CD4-positive, alpha-beta T cell treated with Interleukin-10 for 1 hour (primary cell): ENCODE measurements around the gene CMYA5.
"Not testable (repeated sequence)": the region's sequence is repeated elsewhere in the genome, so short reads cannot be mapped to it uniquely, and the experiment has no call there.

Source experiments
- DNase-seq: peaks from one replicate; pipeline ENCODE4 v3.0.0-alpha.2; 2020

Gene CMYA5

GRCh38 chr5:79689541-79690466 is at the start of gene CMYA5:
Gene CMYA5 (plus strand): TSS chr5:79689836. CDS start chr5:79689908, 72 bp downstream.
- no peak for DNase-seq

- DNase-seq = no peak
These were observed 49.0 kb upstream of the CMYA5 start for GRCh38 chr5:79640571-79641055.

GRCh38 chr5:79641414-79641813 is 48.2 kb upstream of the CMYA5 start:
- no peak for DNase-seq

DNA sequence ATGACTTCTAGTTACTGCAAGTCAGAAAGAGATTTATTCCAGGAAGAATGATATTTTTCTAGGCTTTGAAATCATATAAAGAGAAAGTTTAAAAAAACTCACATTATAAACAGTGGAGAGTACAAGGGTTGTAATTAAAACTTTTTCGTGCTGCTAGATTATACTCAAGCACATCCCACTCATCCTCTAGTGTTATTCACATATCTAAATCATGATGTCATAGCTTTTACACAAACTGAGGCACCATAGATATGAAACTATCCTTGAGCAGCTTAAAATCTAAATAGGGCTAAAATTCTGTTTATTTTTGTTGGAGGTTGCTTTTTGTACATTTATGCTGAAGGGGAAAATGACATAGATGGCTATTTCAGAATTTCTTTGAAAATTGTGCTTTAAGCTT is 47.4 kb upstream of the CMYA5 start:
- DNase-seq = no peak

DNA sequence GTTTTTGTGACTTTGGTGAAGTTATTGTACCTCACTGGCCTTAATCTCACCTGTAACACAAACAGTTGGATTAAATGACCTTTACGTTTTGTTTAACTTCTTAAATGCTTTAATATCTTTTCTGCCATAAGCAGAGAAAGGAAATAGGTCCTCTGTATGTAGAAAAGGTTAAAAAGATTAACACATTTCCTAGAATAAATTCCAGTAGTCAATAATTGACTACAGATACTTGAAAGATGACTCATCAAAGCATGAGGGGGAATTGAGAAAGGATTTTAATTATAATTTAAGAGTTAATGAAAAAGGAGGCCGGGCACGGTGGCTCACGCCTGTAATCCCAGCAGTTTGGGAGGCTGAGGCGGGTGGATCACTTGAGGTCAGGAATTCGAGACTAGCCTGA is 35.8 kb upstream of the CMYA5 start:
- no peak for DNase-seq

- no peak for DNase-seq
These were observed 26.4 kb upstream of the CMYA5 start for GRCh38 chr5:79663212-79663611.

- DNase-seq = no peak
These were observed 22.9 kb upstream of the CMYA5 start for GRCh38 chr5:79666758-79667157.

DNA sequence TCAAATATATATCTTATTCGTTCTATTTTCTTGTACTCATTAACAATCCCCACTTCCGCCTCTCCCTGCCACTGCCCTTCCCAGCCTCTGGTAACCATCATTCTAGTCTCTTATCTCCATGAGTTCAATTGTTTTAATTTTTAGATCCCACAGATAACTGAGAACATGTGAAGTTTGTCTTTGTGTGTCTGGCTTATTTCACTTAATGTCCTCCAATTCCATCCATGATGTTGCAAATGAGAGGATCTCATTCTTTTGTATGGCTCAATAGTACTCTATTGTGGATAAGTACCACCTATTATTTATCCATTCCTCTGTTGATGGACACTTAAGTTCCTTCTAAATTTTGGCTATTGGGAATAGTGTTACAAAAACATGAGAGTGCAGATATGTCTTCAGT is 17.2 kb upstream of the CMYA5 start:
- DNase-seq = no peak

GRCh38 chr5:79676354-79676753 is 13.3 kb upstream of the CMYA5 start:
- not testable (repeated sequence) for DNase-seq

DNA sequence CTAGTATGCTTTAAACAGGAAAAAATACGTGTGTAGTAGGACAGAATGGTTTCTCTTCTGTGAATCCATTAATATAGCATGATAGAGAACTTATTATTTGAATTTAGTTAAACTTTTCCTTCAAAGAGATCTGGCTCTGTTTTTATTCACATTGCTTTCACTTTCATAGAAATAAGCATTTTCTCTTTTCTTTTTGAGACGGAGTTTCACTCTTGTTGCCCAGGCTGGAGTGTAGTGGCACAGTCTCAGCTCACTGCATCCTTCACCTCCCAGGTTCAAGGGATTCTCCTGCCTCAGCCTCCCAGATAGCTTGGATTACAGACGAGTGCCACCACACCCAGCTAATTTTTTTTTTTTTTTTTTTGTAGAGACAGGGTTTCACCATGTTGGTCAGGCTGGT is 7.5 kb upstream of the CMYA5 start:
- DNase-seq = not testable (repeated sequence)

DNA sequence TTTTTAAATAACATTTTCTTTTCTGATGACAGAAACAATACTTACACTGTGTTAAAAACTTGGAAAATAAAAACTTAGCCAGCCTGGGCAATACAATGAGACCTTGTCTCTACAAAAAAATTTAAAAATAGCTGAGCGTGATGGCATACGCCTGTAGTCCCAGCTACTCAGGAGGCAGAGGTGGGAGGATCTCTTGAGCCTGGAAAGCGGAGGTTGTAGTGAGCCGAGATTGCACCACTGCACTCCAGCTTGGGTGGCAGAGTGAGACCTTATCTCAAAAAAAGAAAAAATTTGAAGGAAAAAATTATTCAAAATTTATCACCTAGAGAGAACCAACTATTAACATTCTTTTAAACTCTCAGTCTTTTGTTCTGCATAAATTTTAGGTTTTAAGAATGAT is 4.9 kb upstream of the CMYA5 start:
- DNase-seq = no peak

DNA sequence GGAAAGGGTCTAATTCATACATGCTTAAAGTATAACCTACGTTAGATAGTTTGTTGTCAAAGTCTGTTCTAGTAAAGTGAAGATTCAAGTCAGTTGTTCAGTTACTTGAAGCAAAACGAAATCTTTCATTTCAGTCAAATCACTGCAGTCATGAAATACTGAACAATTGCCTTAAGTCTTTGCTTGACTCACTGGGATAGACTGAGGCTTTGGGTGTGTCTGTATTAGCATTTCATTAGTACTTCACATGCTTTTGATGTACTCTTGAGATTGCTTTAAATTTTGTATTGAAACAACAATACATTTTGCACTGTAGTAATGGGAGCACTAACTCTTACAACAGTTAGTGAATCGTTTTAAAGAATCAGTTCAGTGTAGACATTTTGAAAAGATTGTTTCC is 4.0 kb upstream of the CMYA5 start:
- DNase-seq = no peak

DNA sequence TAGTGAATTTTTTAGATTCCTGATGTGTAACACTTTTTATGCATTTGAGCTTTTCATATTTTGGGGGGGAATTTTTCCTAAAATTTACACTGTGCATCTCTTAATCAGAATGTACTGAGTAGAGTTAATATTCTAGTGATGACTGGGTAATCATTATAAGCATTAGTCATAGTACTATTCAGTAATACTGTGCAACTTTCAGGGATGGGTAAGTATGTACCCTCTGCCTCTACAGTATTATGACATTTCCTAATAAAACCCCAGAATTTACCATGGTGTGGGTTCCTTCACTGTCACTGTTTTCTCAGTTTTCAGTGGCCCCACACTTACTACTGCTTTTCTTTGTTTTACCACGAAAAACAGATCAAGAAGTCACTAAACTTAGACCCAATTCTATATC is 2.8 kb upstream of the CMYA5 start:
- no peak for DNase-seq

DNA sequence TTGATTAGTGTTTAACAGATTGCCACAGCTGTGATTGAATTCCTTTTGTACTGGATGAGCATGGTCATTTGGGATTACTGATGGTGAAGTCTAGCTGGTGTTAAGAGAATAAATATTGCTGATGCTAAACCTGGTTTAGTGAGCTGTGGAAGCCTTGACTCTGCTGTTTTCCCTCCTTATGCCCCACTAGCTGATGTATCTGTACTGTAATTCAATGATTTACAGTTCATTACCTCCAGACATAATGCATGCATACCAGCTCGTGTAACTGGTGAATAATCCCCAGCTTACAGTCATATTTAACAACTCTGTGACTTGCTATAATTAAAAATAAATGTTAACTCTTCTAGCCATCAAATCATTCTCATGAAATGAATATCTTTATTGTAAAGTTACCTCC is 1.7 kb upstream of the CMYA5 start:
- DNase-seq = no peak

- no peak for DNase-seq
These were observed 1.4 kb downstream of the CMYA5 start for GRCh38 chr5:79691007-79691406.

GRCh38 chr5:79692596-79692995 is 3.0 kb downstream of the CMYA5 start:
- no peak for DNase-seq

- DNase-seq = no peak
These were observed 4.5 kb downstream of the CMYA5 start for GRCh38 chr5:79694183-79694582.

GRCh38 chr5:79694652-79695051 is 5.0 kb downstream of the CMYA5 start:
- DNase-seq = no peak

GRCh38 chr5:79695526-79695925 is 5.9 kb downstream of the CMYA5 start:
- DNase-seq = no peak

- no peak for DNase-seq
These were observed 7.9 kb downstream of the CMYA5 start for GRCh38 chr5:79697222-79698170.

GRCh38 chr5:79699763-79700400 is 10.2 kb downstream of the CMYA5 start:
- no peak for DNase-seq

DNA sequence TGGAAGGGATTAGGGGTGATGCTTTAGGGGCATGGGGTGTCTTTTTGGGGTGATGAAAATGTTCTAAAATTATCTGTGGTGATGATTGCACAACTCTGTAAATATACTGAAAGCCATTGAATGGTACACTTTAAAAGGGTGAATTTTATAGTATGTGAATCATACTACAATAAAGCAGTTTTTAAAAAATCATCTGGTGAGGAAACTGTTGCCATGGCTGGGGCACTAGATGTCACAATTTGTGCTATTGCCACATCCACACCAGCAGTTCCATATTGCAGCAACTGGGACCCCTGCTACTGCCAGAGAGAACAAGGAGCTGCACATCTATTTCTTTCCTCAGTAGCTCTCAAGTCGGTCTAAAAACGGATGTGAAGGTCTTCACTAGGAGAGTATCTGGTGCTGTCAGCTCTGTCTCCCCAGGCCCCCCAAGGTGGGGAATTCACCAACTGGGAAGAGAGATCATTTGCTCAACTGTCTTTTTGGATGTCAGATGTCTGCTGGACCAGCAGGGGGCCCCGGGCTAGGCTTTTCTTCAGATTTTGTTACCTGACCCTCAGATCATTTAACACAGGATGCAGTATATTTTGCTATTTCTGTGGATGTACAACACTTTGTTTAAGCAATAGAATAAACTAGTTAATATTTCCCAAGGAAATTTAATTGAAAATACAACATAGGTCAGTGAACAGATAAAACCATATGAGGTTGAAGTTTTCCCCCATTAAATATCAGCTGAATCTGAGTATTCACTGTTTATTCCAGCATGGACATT is 13.2 kb downstream of the CMYA5 start:
- peak; percentile 18 for DNase-seq

- no peak for DNase-seq
These were observed 13.7 kb downstream of the CMYA5 start for GRCh38 chr5:79703381-79703645.
